ENCODE data around the gene KLHL22.
A peak's percentile ranks its signal among the peaks of the same experiment; 100 is the strongest.
"Not testable (repeated sequence)": the region's sequence is repeated elsewhere in the genome, so short reads cannot be mapped to it uniquely, and the experiment has no call there.

KLHL22 gene

GRCh38 chr22:20494978-20495860 is at the start of gene KLHL22:
Gene KLHL22, minus strand, starts transcription at chr22:20495795. Its CDS starts 6,584 bp downstream, at chr22:20489211.
- DNase-seq (ENCODE audit: low read depth), result no peak

GRCh38 chr22:20545318-20545634 is 49.7 kb upstream of the KLHL22 start:
- DNase-seq (ENCODE audit: low read depth); H3K4me3 ChIP-seq (ENCODE audit: low read depth, low read length); in situ Hi-C loops (cut with HindIII; ENCODE audit: low sequenced_read_pairs): not testable (repeated sequence)

More at GRCh38 chr22:20494978-20495860, at the start of gene KLHL22:
- no peak for TF ChIP-seq CTCF (IDR thresholded peaks at IDR 0.05; ENCODE audit: low read depth, low read length, missing control alignments)
- in situ Hi-C loops (cut with HindIII; ENCODE audit: low sequenced_read_pairs), result no loop called here
- peak within 1 kb of the TSS; percentile 68 for H3K4me3 ChIP-seq (ENCODE audit: low read depth, low read length)

GRCh38 chr22:20542736-20543135 is 47.1 kb upstream of the KLHL22 start:
- DNase-seq (ENCODE audit: low read depth), result no peak
- no peak for TF ChIP-seq CTCF (IDR thresholded peaks at IDR 0.05; ENCODE audit: low read depth, low read length, missing control alignments)
- no peak overlapping the region for H3K4me3 ChIP-seq (ENCODE audit: low read depth, low read length)
- in situ Hi-C loops (cut with HindIII; ENCODE audit: low sequenced_read_pairs), result no loop called here

- in situ Hi-C loops (cut with HindIII; ENCODE audit: low sequenced_read_pairs), result no loop called here
- H3K4me3 ChIP-seq (ENCODE audit: low read depth, low read length), result no peak overlapping the region
- DNase-seq (ENCODE audit: low read depth), result no peak
- TF ChIP-seq CTCF (IDR thresholded peaks at IDR 0.05; ENCODE audit: low read depth, low read length, missing control alignments), result no peak
Measured at GRCh38 chr22:20542055-20542454, 46.5 kb upstream of the KLHL22 start.

- in situ Hi-C loops (cut with HindIII; ENCODE audit: low sequenced_read_pairs); H3K4me3 ChIP-seq (ENCODE audit: low read depth, low read length); DNase-seq (ENCODE audit: low read depth): not testable (repeated sequence)
Measured at GRCh38 chr22:20538875-20539274, 43.3 kb upstream of the KLHL22 start.

GRCh38 chr22:20537983-20538382 is 42.4 kb upstream of the KLHL22 start:
- no peak for TF ChIP-seq CTCF (IDR thresholded peaks at IDR 0.05; ENCODE audit: low read depth, low read length, missing control alignments)
- in situ Hi-C loops (cut with HindIII; ENCODE audit: low sequenced_read_pairs), result no loop called here
- H3K4me3 ChIP-seq (ENCODE audit: low read depth, low read length), result no peak overlapping the region
- no peak for DNase-seq (ENCODE audit: low read depth)

GRCh38 chr22:20537325-20537756 is 41.7 kb upstream of the KLHL22 start:
- H3K4me3 ChIP-seq (ENCODE audit: low read depth, low read length), result no peak overlapping the region
- in situ Hi-C loops (cut with HindIII; ENCODE audit: low sequenced_read_pairs), result no loop called here
- no peak for DNase-seq (ENCODE audit: low read depth)
- TF ChIP-seq CTCF (IDR thresholded peaks at IDR 0.05; ENCODE audit: low read depth, low read length, missing control alignments), result no peak
